NCI-H2171 treated with DMSO at 0.1 percent for 48 hours (cell line): ENCODE measurements around the gene IL20RA.
"Not testable (repeated sequence)": the region's sequence is repeated elsewhere in the genome, so short reads cannot be mapped to it uniquely, and the experiment has no call there.

Source experiments
- DNase-seq: peaks from one replicate; lab custom pipeline; 2025; lab: John Stamatoyannopoulos, UW

IL20RA gene

GRCh38 chr6:136969930-136970329 lies 74.8 kb downstream of the IL20RA start:
- DNase-seq, result no peak

- no peak for DNase-seq
Measured at GRCh38 chr6:136969433-136969832, 75.3 kb downstream of the IL20RA start.

GRCh38 chr6:136968837-136969236 lies 75.9 kb downstream of the IL20RA start:
- DNase-seq, result no peak

- peak; percentile 50 for DNase-seq
Measured at GRCh38 chr6:136967876-136968752, 76.7 kb downstream of the IL20RA start.

GRCh38 chr6:136964398-136964797 lies 80.4 kb downstream of the IL20RA start:
- no peak for DNase-seq

GRCh38 chr6:136963259-136963658 lies 81.5 kb downstream of the IL20RA start:
- DNase-seq, result no peak

- peak; percentile 72 for DNase-seq
Measured at GRCh38 chr6:136962661-136963060, 82.1 kb downstream of the IL20RA start.

GRCh38 chr6:136961848-136962247 lies 82.9 kb downstream of the IL20RA start:
- no peak for DNase-seq

GRCh38 chr6:136960781-136961180 lies 84.0 kb downstream of the IL20RA start:
- DNase-seq, result no peak

GRCh38 chr6:136959935-136960334 lies 84.8 kb downstream of the IL20RA start:
- not testable (repeated sequence) for DNase-seq

- DNase-seq, result no peak
Measured at GRCh38 chr6:136959471-136959891, 85.3 kb downstream of the IL20RA start.

GRCh38 chr6:136958168-136958567 lies 86.6 kb downstream of the IL20RA start:
- no peak for DNase-seq

- DNase-seq, result peak; percentile 8
Measured at GRCh38 chr6:136956590-136957544, 87.9 kb downstream of the IL20RA start.

- DNase-seq, result no peak
Measured at GRCh38 chr6:136955123-136955522, 89.6 kb downstream of the IL20RA start.

- DNase-seq, result no peak
Measured at GRCh38 chr6:136952714-136953260, 92.0 kb downstream of the IL20RA start.

- DNase-seq, result no peak
Measured at GRCh38 chr6:136950436-136951126, 94.2 kb downstream of the IL20RA start.
